NB4 (cell line): ENCODE measurements around the gene VIL1.

Source experiments
- CTCF ChIP-seq: IDR thresholded peaks from one replicate; pipeline ENCODE4 v1.5.1; 2012; ENCODE audit warnings: low read depth, low read length
- MAX ChIP-seq: IDR thresholded peaks from 2 replicates; pipeline ENCODE4 v1.6.1; 2011; ENCODE audit warnings: low read depth, low read length
- MYC ChIP-seq: IDR thresholded peaks from 2 replicates; pipeline ENCODE4 v1.6.1; 2011; ENCODE audit warnings: low read depth, low read length
- POLR2A ChIP-seq: IDR thresholded peaks from 2 replicates; pipeline ENCODE4 v1.6.1; 2011; ENCODE audit warnings: mild to moderate bottlenecking; ENCODE audit not compliant: insufficient read length; ENCODE audit errors: extremely low read depth

- TF ChIP-seq CTCF: no peak
- TF ChIP-seq POLR2A: no peak
- no peak for TF ChIP-seq MAX
- no peak for TF ChIP-seq MYC
These were observed 37.9 kb downstream of the VIL1 start for GRCh38 chr2:218456849-218457248.
